ENCODE measurements around the gene STARD3.

DNA sequence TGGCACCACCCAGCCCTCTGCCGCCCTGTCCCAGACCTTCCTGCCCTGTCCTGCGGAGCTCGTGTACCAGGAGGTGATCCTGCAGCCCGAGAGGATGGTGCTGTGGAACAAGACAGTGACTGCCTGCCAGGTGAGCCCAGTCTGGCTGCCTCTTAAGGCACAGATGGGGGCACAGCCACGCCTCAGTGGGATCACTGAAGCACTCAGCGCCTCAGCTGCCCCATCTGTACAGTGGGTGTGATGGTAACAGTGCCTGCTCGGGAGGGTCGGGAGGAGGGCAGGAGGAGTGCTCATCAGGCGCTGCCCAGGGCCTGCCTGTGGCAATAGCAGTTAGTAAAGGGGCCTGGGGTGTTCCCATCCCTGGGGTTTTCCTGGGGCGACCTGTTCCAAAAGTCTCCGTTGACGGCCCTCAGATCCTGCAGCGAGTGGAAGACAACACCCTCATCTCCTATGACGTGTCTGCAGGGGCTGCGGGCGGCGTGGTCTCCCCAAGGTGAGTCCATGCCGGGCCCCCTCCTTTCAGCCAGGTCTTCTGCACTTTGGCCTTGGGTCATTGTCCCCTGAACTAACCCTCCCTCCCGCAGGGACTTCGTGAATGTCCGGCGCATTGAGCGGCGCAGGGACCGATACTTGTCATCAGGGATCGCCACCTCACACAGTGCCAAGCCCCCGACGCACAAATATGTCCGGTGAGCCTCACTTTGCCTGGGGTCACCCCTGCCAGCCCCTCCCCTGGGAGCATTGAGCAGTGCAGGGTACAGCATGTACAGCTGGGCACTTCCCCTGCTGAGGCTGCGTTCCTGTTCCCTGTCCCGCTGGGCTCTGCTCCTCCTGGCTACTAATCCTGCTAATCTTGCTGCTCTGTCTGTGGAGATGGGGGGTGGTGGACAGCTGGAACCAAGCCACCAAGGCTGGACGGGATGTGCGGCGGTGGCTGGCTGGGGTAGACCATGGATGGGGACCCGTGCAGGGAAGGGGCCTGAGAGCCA lies 23.7 kb downstream of the STARD3 start:
- TF ChIP-seq POLR2AphosphoS5 (IDR thresholded peaks at IDR 0.05; ENCODE audit: low read depth, low read length) (no peak), POLR2A (IDR thresholded peaks at IDR 0.05; ENCODE audit: low read depth, low read length) (no peak), TAF1 (IDR thresholded peaks at IDR 0.05; ENCODE audit: borderline replicate concordance, low read depth, low read length) (no peak)

Data from GM12892 (cell line).